Activated CD8-positive, alpha-beta T cell treated with anti-CD3 and anti-CD28 coated beads for 36 hours (primary cell): Measurements from ENCODE around the gene FBXO48. TPM values are rescaled to one million over a fixed set of nuclear protein-coding genes. Genes with fewer than 3 reads are reported as not detected.
"Not testable (repeated sequence)": the region's sequence is repeated elsewhere in the genome, so short reads cannot be mapped to it uniquely, and the experiment has no call there.

Experiments
- ATAC-seq: fragments of 200-7000 bp; cut with Tn5 transposase; one replicate; pipeline ENCODE4 v1.10.0; 2021; ENCODE audit warnings: mild to moderate bottlenecking, moderate library complexity
- CTCF ChIA-PET: fragments of 350-600 bp; sonication (Branson Sonifier 250); formaldehyde crosslinking; loops from one replicate; lab custom pipeline; 2021; ENCODE audit warnings: antibody characterized with exemption; lab: Charles Lee
- POLR2A ChIA-PET: fragments of 350-600 bp; sonication (Branson Sonifier 250); formaldehyde crosslinking; loops from one replicate; lab custom pipeline; 2021; ENCODE audit warnings: antibody characterized with exemption; lab: Charles Lee
- DNase-seq: peaks from one replicate; pipeline ENCODE4 v3.0.0-alpha.2; 2020
- H3K27ac Mint-ChIP-seq: one replicate; pipeline ENCODE4 v1.8.0; 2021; ENCODE audit warnings: mild to moderate bottlenecking, mixed read lengths
- H3K27me3 Mint-ChIP-seq: one replicate; pipeline ENCODE4 v1.8.0; 2021; ENCODE audit warnings: mixed read lengths
- H3K36me3 Mint-ChIP-seq: one replicate; pipeline ENCODE4 v1.8.0; 2021; ENCODE audit warnings: low read depth, mixed read lengths
- H3K4me1 Mint-ChIP-seq: one replicate; pipeline ENCODE4 v1.8.0; 2021; ENCODE audit warnings: low read depth, mixed read lengths
- H3K4me3 Mint-ChIP-seq: one replicate; pipeline ENCODE4 v1.8.0; 2021; ENCODE audit warnings: mild to moderate bottlenecking, moderate library complexity, mixed read lengths
- H3K9me3 Mint-ChIP-seq: one replicate; pipeline ENCODE4 v1.8.0; 2021; ENCODE audit warnings: mixed read lengths
- CTCF ChIP-seq: fragments of 200-600 bp; IDR thresholded peaks from one replicate; pipeline ENCODE4 v1.8.0; 2022; ENCODE audit warnings: antibody characterized with exemption, mild to moderate bottlenecking
- intact Hi-C: fragments of 100-400 bp; cut with micrococcal nuclease; formaldehyde crosslinking; loops from one replicate; pipeline ENCODE4 v1.10.0; 2022
- total RNA-seq, 2 experiments: library from RNA; stranded (reverse); gene quantifications; one replicate each; pipeline ENCODE4 v1.2.3, GENCODE V29; 2021

FBXO48 gene
- total RNA-seq, 2 experiments from 2014 or later: 1.3 to 1.4 TPM

GRCh38 chr2:68452158-68452900 is 14.8 kb downstream of the FBXO48 start:
- Mint-ChIP-seq H3K4me1 (peaks cover 10% of the 10 kb centered on the region), H3K4me3 (no peak overlapping the region), H3K9me3 (peaks cover 3% of the 10 kb centered on the region), H3K27ac (no peak overlapping the region), H3K27me3 (no peaks in the 10 kb centered on the region), H3K36me3 (no peaks in the 10 kb centered on the region)
- POLR2A ChIA-PET: interaction anchor here (1.0 to 1.1 kb wide), 2 partner anchors 8 to 15 kb away, joined by 3 read pairs; partner anchors contain the start of genes APLF and FBXO48
- CTCF ChIA-PET: interaction anchor here (1.2 to 2.5 kb wide), 7 partner anchors 8 to 142 kb away, joined by 3 to 47 read pairs (median 5); partner anchors contain the start of genes APLF and FBXO48
- intact Hi-C loops: no loop called here
- ATAC-seq: no peak
- TF ChIP-seq CTCF: no peak
- no peak for DNase-seq

GRCh38 chr2:68448671-68449653 is 18.1 kb downstream of the FBXO48 start:
- Mint-ChIP-seq H3K27me3 (no peaks in the 10 kb centered on the region), H3K36me3 (no peaks in the 10 kb centered on the region), H3K27ac (no peak overlapping the region), H3K9me3 (peaks cover 3% of the 10 kb centered on the region), H3K4me1 (peaks cover 10% of the 10 kb centered on the region), H3K4me3 (no peak overlapping the region)
- CTCF ChIA-PET: interaction anchor here (1.4 to 2.0 kb wide), 2 partner anchors 14 to 150 kb away, joined by 3 to 7 read pairs; no protein-coding TSS in a partner anchor
- intact Hi-C loops: no loop called here
- no peak for TF ChIP-seq CTCF
- POLR2A ChIA-PET: interaction anchor here (0.9 kb wide), 1 partner anchor 195 kb away, joined by 3 read pairs; no protein-coding TSS in a partner anchor
- peak; percentile 65 for ATAC-seq
- peak; percentile 40 for DNase-seq

GRCh38 chr2:68447118-68447517 is 20.0 kb downstream of the FBXO48 start:
- H3K27me3 Mint-ChIP-seq: no peaks in the 10 kb centered on the region
- no peak overlapping the region for H3K27ac Mint-ChIP-seq
- H3K9me3 Mint-ChIP-seq: peaks cover under 1% of the 10 kb centered on the region
- ATAC-seq (no peak), DNase-seq (no peak)
- intact Hi-C loops: no loop called here
- no peaks in the 10 kb centered on the region for H3K36me3 Mint-ChIP-seq
- peaks cover under 1% of the 10 kb centered on the region for H3K4me1 Mint-ChIP-seq
- CTCF ChIA-PET: interaction anchor here (2.0 kb wide), 1 partner anchor 16 kb away, joined by 7 read pairs; no protein-coding TSS in a partner anchor
- POLR2A ChIA-PET: no interaction called here
- TF ChIP-seq CTCF: no peak
- H3K4me3 Mint-ChIP-seq: no peak overlapping the region

GRCh38 chr2:68446425-68446824 is 20.7 kb downstream of the FBXO48 start:
- DNase-seq, H3K36me3 Mint-ChIP-seq, H3K4me1 Mint-ChIP-seq, POLR2A ChIA-PET, H3K27ac Mint-ChIP-seq, intact Hi-C loops, H3K27me3 Mint-ChIP-seq, CTCF ChIA-PET, H3K4me3 Mint-ChIP-seq, H3K9me3 Mint-ChIP-seq, ATAC-seq: not testable (repeated sequence)

GRCh38 chr2:68441994-68442322 is 25.1 kb downstream of the FBXO48 start:
- H3K4me3 Mint-ChIP-seq: no peak overlapping the region
- ChIA-PET POLR2A (interaction anchor here (0.6 to 1.3 kb wide), 4 partner anchors 25 to 266 kb away, joined by 3 to 4 read pairs (median 4); partner anchors contain the start of genes APLF and FBXO48), CTCF (interaction anchor here (0.6 to 5.5 kb wide), 44 partner anchors 10 to 380 kb away, joined by 3 to 41 read pairs (median 5); partner anchors contain the start of genes CNRIP1 and PLEK)
- H3K9me3 Mint-ChIP-seq: no peaks in the 10 kb centered on the region
- H3K27me3 Mint-ChIP-seq: no peaks in the 10 kb centered on the region
- intact Hi-C loops: loop anchor here (1.0 kb wide), 1 partner anchor 80 kb away; no protein-coding TSS in a partner anchor
- H3K36me3 Mint-ChIP-seq: no peaks in the 10 kb centered on the region
- H3K27ac Mint-ChIP-seq: no peak overlapping the region
- H3K4me1 Mint-ChIP-seq: peaks cover 16% of the 10 kb centered on the region
- DNase-seq (no peak), ATAC-seq (no peak)
- peak; percentile 52 for TF ChIP-seq CTCF
